RWPE2 (cell line): ENCODE measurements around the gene IDS.

Source experiments
- ATAC-seq: fragments of 200-7000 bp; cut with Tn5 transposase; 3 replicates; pipeline ENCODE4 v1.9.1; 2021; ENCODE audit warnings: low read depth
- DNase-seq: peaks from one replicate; pipeline ENCODE4 v3.0.0-alpha.2; 2020; ENCODE audit warnings: low spot score
- H3K27ac ChIP-seq: fragments of 450-650 bp; 2 replicates; pipeline ENCODE4 v1.5.1; 2017; ENCODE audit warnings: mild to moderate bottlenecking; ENCODE audit not compliant: poor library complexity, severe bottlenecking
- H3K27me3 ChIP-seq: fragments of 250-450 bp; sonication (Bioruptor Pico); 2 replicates; pipeline ENCODE4 v1.5.1; 2021; ENCODE audit warnings: mild to moderate bottlenecking, moderate library complexity; ENCODE audit not compliant: insufficient read depth, poor library complexity, severe bottlenecking
- H3K36me3 ChIP-seq: fragments of 250-450 bp; sonication (Bioruptor Pico); 2 replicates; pipeline ENCODE4 v1.5.1; 2020; ENCODE audit warnings: low read depth, mild to moderate bottlenecking, moderate library complexity
- H3K4me1 ChIP-seq: fragments of 250-450 bp; sonication (Bioruptor Pico); 2 replicates; pipeline ENCODE4 v1.5.1; 2021; ENCODE audit warnings: mild to moderate bottlenecking, moderate library complexity; ENCODE audit not compliant: insufficient read depth, poor library complexity, severe bottlenecking
- H3K4me3 ChIP-seq: fragments of 250-450 bp; sonication (Bioruptor Pico); 2 replicates; pipeline ENCODE4 v1.5.1; 2021; ENCODE audit warnings: mild to moderate bottlenecking, moderate library complexity; ENCODE audit not compliant: severe bottlenecking
- H3K9me3 ChIP-seq: fragments of 250-450 bp; sonication (Bioruptor Pico); 2 replicates; pipeline ENCODE4 v1.5.1; 2021; ENCODE audit warnings: mild to moderate bottlenecking, moderate library complexity; ENCODE audit not compliant: severe bottlenecking
- TF ChIP-seq, protein P1 (sequence below): fragments of 450-650 bp; IDR thresholded peaks from one replicate; pipeline ENCODE4 v1.5.1; 2017; ENCODE audit warnings: mild to moderate bottlenecking, moderate library complexity; ENCODE audit not compliant: poor library complexity, severe bottlenecking

The IDS gene

DNA sequence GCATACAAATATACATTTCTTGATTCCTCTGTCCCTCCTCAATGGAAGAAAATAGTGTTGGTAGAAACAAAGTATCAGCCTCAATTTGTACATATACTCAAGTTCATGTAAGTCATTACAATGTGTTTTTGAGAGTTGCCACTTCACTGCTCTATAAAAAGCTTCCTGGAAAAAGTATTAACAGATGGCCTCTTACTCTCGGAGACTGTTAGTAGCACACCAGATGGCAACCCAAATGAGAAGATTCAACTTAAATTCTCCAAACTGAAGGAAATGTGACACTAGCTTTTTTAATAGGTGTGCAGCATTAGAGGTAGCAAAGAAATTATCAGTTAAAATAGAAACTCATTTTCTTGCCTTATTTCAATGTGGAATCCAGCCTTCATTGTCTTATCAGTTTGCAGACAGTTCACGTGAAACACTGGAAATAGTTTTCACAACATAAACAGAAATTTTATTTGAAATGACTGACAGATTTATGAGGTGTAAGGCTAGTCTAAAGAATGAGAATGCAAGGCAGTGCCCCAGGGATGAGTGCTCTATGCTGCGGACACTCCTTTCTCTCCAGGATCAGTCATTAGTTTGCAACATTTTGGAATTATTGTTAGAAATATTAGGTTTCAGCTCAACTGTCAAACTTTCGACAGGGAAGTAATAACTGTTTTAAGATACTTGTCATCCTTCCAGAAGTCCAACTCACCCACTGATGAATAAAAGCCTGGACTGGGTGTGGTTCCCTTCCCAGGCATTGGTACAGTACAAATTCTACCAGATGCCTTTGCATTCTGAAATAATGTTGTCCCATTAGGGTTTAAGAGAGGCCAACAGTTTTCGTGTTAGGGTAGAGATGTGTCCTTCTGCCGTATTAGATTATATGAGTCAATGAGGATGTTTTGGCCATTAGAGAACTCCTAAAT, 50.9 kb downstream of the IDS start:
- no peaks in the 10 kb centered on the region for H3K4me1 ChIP-seq
- H3K9me3 ChIP-seq = no peaks in the 10 kb centered on the region
- TF ChIP-seq, protein P1, sequence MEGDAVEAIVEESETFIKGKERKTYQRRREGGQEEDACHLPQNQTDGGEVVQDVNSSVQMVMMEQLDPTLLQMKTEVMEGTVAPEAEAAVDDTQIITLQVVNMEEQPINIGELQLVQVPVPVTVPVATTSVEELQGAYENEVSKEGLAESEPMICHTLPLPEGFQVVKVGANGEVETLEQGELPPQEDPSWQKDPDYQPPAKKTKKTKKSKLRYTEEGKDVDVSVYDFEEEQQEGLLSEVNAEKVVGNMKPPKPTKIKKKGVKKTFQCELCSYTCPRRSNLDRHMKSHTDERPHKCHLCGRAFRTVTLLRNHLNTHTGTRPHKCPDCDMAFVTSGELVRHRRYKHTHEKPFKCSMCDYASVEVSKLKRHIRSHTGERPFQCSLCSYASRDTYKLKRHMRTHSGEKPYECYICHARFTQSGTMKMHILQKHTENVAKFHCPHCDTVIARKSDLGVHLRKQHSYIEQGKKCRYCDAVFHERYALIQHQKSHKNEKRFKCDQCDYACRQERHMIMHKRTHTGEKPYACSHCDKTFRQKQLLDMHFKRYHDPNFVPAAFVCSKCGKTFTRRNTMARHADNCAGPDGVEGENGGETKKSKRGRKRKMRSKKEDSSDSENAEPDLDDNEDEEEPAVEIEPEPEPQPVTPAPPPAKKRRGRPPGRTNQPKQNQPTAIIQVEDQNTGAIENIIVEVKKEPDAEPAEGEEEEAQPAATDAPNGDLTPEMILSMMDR = no peak
- H3K27ac ChIP-seq = peak overlapping the region; percentile 12
- no peaks in the 10 kb centered on the region for H3K27me3 ChIP-seq
- no peak overlapping the region for H3K4me3 ChIP-seq
- H3K36me3 ChIP-seq = no peaks in the 10 kb centered on the region
- ATAC-seq (peak; percentile 64), DNase-seq (no peak)

DNA sequence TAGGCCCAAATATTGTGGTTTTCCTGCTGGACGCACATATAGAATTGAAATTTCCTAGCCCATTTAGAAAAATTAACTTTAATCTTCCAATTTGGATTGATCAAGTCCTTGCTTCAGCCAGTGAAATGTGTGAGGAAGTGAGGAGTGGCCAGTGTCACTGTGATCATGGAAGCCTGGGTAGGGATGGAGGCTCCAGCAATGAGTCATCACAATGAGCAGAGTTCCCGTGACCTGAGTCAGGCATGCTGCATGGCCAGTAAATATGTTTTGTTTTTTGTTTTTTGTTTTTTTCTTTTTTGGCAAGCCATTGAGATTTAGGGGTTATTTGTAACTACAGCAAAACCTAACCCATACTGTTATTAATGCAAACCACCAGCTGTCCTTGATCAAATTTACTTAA, 52.1 kb downstream of the IDS start:
- no peaks in the 10 kb centered on the region for H3K9me3 ChIP-seq
- H3K4me1 ChIP-seq = no peaks in the 10 kb centered on the region
- TF ChIP-seq, protein P1 = no peak
- no peaks in the 10 kb centered on the region for H3K27me3 ChIP-seq
- peak overlapping the region; percentile 12 for H3K27ac ChIP-seq
- DNase-seq (no peak), ATAC-seq (peak; percentile 73)
- H3K36me3 ChIP-seq = no peaks in the 10 kb centered on the region
- no peak overlapping the region for H3K4me3 ChIP-seq

DNA sequence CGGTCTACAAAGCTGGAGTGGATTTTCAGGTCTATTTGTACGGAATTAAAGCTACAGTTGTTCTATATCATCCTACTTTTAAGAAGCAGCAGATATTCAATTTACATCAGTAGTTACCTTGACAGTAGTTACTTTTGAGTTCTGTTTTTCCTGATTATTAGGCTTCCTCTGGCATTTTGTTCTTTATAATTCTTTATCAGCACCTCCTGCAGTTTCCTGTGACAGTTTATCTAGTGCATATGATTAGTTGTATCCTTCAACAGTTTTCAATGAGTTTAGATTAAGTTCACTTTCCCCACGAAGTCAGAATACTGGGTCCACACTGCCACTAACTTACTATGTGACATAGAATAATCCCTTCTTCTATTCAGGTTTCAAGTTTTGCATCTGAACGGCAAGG, 71.7 kb downstream of the IDS start:
- H3K36me3 ChIP-seq = no peaks in the 10 kb centered on the region
- ATAC-seq = no peak

DNA sequence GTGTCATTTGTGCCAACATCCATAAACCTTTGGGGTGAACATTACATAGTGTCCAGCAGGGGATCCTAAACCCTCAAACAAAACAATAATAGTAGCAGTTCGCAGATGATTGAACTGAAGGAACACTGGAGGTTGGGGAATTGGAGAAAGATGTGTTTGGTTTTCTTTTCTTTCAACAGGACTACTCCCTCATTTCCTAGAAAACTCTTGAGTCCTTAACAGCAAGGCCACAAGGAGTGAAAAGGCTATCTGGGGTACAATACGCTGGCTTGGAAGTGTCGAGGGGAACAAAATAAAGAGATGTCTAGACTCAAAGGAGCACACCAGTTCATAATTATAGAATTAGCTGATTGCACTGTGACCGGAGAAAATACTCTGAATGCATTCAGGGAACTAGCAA, 72.1 kb downstream of the IDS start:
- Histone ChIP-seq H3K9me3 (no peaks in the 10 kb centered on the region), H3K27me3 (no peaks in the 10 kb centered on the region), H3K4me3 (no peak overlapping the region), H3K4me1 (no peaks in the 10 kb centered on the region), H3K27ac (no peak overlapping the region), H3K36me3 (no peaks in the 10 kb centered on the region)
- ATAC-seq (no peak), DNase-seq (no peak)
- TF ChIP-seq, protein P1 = no peak

More for the DNA sequence above, 71.7 kb downstream of the IDS start:
- Histone ChIP-seq H3K9me3 (no peaks in the 10 kb centered on the region), H3K27ac (no peak overlapping the region), H3K27me3 (no peaks in the 10 kb centered on the region), H3K4me1 (no peaks in the 10 kb centered on the region), H3K4me3 (no peak overlapping the region)
- TF ChIP-seq, protein P1 = no peak
- DNase-seq = no peak
